Epidermal melanocyte (primary cell): ENCODE data around the gene ZNF468.
"Not testable (repeated sequence)": the region's sequence is repeated elsewhere in the genome, so short reads cannot be mapped to it uniquely, and the experiment has no call there.

Experiments
- DNase-seq: peaks from one replicate; pipeline ENCODE4 v3.0.0; 2011; ENCODE audit warnings: low spot score; ENCODE audit not compliant: insufficient read length

ZNF468 gene

DNA sequence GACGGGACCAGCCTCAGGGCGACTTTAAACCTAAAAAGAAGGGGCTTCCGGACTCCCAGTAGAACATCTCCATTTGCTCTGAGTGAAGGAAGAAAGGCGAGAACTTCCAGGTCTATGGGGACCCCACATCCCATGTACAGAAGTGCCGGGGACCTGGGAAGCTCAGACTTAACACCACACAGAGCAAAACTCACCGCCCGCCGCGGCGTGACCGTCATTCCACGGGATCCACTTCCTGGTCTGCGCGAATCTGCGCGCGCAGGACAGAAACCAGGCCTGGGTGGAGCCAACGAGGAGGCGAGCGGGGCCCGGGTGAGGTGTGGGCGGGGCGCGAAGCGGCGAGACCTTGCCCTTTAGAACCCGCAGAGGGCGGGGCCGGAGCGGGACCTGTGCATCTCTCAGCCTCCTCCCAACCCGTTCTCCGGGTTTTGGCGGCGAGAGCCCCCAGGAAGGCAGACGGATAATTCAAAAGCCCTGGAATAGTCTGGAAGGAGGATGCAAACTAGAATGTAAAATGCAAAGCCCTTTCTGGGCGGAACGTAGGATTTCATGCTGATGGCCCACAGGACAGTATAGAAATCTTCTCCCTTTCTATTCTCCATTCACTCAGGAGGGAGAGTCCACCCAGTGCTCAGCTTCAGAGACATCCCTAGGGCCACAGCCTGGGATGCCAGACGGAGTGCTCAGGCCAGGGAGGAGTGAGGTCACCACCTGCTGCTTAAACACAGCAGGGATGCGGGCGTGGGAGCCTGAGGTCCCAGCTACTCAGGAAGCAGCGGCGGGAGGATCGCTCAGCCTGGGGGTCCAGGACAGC lies at the start of gene ZNF468:
Gene ZNF468 (minus strand): TSS at position 242 of the 814 bp plus-strand sequence. CDS start 3,347 bp downstream, outside the sequence.
- peak; percentile 18 for DNase-seq

GRCh38 chr19:52904052-52904780 lies 46.8 kb upstream of the ZNF468 start:
- not testable (repeated sequence) for DNase-seq

- no peak for DNase-seq
Observed at GRCh38 chr19:52901842-52902241, 44.4 kb upstream of the ZNF468 start.

DNA sequence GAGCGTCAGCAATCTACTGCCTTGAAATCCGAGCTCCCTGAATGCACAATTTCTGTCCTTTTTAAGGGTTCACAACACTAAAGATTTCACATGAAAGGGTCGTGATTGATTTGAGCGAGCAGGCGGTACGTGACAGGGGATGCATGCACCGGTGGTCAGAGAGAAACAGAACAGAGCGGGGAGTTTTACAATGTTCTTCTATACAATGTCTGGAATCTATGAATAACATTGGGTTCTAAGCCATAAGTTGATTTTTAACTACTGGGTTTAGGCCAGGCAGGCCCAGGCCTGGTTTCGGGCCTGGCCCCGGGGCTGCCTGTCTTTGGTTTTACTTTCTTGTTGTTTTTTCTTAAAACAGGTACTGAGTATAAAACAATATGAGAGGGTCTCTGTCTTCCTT lies 41.2 kb upstream of the ZNF468 start:
- not testable (repeated sequence) for DNase-seq

DNA sequence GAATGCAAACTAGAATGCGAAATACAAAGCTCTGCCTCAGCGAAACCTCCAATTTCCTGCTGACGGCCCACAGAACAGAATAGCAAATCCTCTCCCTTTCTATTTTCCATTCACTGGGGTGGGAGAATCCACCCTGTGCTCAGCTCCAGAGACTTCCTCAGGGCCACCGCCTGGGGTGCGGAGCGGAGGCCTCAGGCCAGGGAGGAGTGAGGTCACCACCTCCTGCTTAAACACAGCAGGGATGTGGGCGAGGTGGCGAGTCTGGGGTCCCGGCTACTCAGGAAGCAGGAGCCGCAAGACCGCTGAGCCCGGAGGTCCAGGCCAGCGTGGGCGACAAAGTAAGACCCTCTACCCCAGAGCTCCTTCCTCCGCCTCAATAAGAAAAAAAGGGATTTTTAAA lies 40.7 kb upstream of the ZNF468 start:
- no peak for DNase-seq

- peak; percentile 66 for DNase-seq
Observed at GRCh38 chr19:52897138-52897935, 39.9 kb upstream of the ZNF468 start, which contains the start of gene ZNF320. Gene ZNF320, minus strand, starts transcription at chr19:52897635. Its CDS starts 7,380 bp downstream, at chr19:52890255.

- no peak for DNase-seq
Observed at GRCh38 chr19:52896431-52897137, 39.2 kb upstream of the ZNF468 start.

DNA sequence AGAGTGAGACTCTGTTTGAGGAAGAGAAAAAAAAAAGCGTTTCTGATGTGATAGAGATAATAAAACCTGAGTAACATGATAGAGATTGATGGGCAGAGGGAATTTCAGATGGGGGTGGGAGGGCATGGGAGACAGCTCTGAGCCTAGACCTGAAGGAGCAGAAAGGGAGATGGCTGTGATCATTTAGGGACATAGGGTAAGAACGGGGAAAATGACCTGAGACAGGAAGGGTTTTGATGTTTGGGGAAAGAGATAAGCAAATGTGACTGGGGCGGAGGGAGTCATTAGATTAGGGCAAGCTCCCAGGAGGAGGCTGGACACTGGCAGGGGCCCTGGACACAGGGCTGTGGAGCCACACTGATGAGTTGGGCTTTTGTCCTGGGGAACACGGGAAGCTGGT lies 33.9 kb upstream of the ZNF468 start:
- DNase-seq, result no peak

GRCh38 chr19:52889931-52890330 lies 32.5 kb upstream of the ZNF468 start:
- no peak for DNase-seq

DNA sequence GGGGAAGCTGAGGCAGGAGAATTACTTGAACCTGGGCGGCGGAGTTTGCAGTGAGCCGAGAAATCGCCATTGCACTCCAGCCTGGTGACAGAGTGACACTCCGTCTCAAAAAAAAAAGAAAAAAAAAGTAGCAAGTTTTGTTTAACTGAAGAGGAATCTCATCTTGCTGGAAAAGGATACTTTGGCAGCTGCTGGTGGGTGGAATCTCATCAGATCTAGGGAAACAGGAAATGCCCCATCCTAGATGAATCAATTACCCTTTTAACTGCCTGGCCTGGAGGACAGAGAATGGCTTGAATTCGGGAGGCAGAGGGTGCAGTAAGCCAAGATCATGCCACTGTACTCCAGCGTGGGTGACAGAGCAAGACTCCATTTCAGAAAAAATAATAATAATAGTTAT lies 31.7 kb upstream of the ZNF468 start:
- no peak for DNase-seq

DNA sequence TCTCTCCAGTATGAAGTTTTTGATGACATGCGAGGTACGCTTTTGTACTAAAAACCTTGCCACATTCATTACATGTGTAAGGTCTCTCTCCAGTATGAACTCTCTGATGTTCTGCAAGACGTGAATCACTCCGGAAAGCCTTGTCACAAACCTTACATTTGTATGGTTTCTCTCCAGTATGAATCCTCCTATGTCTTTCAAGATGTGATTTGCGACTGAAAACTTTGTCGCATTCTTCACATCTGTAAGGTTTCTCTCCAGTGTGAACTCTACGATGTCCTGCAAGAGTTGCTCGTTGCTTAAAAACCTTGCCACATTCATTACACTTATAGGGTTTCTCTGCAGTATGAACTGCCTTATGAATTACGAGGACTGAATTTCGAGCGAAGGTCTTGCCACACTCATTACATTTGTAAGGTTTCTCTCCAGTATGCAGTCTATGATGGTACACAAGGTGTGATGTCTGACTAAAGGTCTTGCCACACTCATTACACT lies 23.5 kb upstream of the ZNF468 start:
- DNase-seq, result no peak

- DNase-seq, result not testable (repeated sequence)
Observed at GRCh38 chr19:52872996-52873395, 15.6 kb upstream of the ZNF468 start.

DNA sequence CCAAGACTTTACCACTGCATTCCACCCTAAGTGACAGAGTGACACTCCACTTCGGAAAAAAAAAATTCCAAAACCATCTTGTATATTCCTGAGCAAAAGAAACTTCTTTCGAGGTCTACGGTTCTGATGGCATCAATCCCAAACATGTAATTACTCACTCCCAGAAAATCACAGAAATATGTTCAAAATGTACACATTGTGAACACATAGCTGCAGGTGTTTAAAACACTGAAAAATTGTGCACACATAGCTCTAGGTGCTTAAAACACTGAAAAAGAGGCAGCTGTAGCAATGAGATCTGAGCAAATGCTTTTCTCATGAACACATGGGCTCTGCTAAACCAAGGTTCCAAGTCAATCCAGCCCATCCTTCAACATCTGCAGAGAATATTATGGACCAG lies 14.0 kb upstream of the ZNF468 start:
- no peak for DNase-seq

DNA sequence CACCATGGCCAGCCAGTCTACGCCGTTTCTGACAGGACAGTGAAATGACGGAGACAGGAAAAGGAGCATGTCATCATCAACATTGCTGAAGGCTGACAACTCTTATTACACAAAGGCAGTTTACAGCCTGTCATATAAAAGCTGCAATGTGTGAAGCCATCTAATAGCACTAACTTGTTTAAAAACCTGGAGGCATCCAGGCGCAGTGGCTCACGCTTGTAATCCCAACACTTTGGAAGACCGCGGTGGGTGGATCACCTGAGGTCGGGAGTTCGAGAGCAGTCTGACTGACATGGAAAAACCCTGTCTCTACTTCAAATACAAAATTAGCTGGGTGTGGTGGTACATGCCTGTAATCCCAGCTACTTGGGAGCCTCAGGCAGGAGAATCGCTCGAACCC lies 10.6 kb upstream of the ZNF468 start:
- DNase-seq, result not testable (repeated sequence)

DNA sequence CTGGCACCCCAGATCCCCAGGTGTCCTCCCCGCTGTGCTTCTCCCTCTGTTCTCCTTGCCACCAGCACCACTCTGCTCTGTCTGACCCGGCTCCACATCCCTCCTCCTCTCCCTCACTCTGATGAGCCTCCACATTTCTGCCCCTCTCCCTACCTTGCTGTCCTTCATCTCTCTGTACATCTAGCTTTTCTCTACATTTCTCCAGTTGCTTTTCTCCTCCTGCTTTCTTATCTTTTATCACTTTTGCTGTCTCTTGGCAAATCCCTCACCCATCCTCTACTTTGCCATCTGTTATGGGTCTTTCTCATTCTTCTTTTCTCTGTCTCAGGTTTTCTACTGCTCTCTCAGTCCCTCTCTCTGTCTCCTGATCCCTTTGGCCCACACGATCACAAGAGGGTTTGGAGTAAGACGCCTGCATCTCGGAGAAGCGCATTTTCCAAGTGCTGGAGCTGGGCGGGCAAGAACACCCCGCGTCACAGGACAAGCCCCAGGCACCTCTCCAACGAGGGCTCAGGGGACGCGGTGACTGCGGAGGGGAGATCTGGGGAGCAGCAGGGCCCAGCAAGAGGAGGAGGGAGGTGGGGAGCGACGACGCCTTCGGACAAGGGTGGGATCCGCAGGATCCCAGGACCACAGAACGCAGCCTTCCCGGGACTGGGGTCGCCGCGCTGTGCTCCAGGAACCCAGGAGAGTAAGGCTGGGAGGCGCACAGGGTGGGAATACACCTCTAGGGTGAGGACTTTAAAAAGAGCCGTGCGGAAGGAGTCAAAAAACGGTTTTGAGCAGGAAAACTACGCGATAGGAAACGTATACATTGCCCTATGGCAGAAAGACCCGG lies 660 bp downstream of the ZNF468 start:
- not testable (repeated sequence) for DNase-seq

GRCh38 chr19:52847352-52847751 lies 10.1 kb downstream of the ZNF468 start:
- not testable (repeated sequence) for DNase-seq

GRCh38 chr19:52840825-52841465 lies 16.5 kb downstream of the ZNF468 start:
- not testable (repeated sequence) for DNase-seq

- DNase-seq, result not testable (repeated sequence)
Observed at GRCh38 chr19:52834289-52834688, 23.1 kb downstream of the ZNF468 start.

- DNase-seq, result not testable (repeated sequence)
Observed at GRCh38 chr19:52833541-52833940, 23.9 kb downstream of the ZNF468 start.
